ENCODE data around the gene MICU2. TPM values are rescaled to one million over a fixed set of nuclear protein-coding genes. Genes with fewer than 3 reads are reported as not detected.

MICU2 gene
- total RNA-seq, 2 experiments from 2014 or later: 37.5 to 51.3 TPM

DNA sequence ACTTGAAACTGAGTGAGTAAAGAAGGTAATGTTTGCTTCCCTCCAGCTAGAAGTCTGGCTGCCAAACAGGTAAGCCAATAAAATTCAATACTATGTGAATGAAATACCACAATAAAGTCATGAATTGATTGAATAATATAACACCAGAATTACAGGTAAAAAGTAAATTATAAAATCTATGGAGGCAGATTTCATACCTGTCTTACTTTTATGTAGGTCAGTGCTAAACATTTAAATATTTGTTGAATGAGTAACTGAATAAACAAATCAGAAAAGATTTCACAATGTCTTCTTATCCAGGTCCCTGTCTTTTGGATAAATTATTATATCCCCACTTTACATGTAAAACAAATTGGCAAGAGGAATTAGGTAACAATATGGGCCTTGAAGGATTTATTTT lies 62.7 kb downstream of the MICU2 start:
- H3K79me2 ChIP-seq (ENCODE audit: insufficient read depth, low read depth, low read length): 0 out of 2 replicates have a peak, but pooled peaks cover 3% of the 10 kb centered on the region
- H3K4me3 ChIP-seq (ENCODE audit: low read depth, low read length, poor library complexity, severe bottlenecking): no peak overlapping the region
- intact Hi-C loops (cut with micrococcal nuclease; ENCODE audit: unreplicated experiment): no loop called here
- no peak overlapping the region for H3K4me2 ChIP-seq (ENCODE audit: low read length)
- no peaks in the 10 kb centered on the region for H3K9me2 ChIP-seq (ENCODE audit: insufficient read depth, low read length)
- no TSS peak for BruUV-seq (replicated peaks)
- no peak for DNase-seq (ENCODE audit: low spot score)
- H3K36me3 ChIP-seq (ENCODE audit: insufficient read depth, low read length): peaks cover 15% of the 10 kb centered on the region; the same call in 1 of the 2 replicates
- no peaks in the 10 kb centered on the region for H4K20me1 ChIP-seq (ENCODE audit: insufficient read depth, low read length)
- no peaks in the 10 kb centered on the region for H3K9me3 ChIP-seq (ENCODE audit: low read length)
- H2AFZ ChIP-seq (ENCODE audit: low read length): no peak overlapping the region
- H3K27ac ChIP-seq (ENCODE audit: low read depth, low read length, poor library complexity, severe bottlenecking): no peak overlapping the region
- POLR2A ChIA-PET: interaction anchor here (0.7 to 1.8 kb wide), 2 partner anchors 8 to 264 kb away, joined by 3 to 5 read pairs; no protein-coding TSS in a partner anchor
- CTCF ChIA-PET (ENCODE audit: unreplicated experiment): no interaction called here
- TF ChIP-seq, protein P1, sequence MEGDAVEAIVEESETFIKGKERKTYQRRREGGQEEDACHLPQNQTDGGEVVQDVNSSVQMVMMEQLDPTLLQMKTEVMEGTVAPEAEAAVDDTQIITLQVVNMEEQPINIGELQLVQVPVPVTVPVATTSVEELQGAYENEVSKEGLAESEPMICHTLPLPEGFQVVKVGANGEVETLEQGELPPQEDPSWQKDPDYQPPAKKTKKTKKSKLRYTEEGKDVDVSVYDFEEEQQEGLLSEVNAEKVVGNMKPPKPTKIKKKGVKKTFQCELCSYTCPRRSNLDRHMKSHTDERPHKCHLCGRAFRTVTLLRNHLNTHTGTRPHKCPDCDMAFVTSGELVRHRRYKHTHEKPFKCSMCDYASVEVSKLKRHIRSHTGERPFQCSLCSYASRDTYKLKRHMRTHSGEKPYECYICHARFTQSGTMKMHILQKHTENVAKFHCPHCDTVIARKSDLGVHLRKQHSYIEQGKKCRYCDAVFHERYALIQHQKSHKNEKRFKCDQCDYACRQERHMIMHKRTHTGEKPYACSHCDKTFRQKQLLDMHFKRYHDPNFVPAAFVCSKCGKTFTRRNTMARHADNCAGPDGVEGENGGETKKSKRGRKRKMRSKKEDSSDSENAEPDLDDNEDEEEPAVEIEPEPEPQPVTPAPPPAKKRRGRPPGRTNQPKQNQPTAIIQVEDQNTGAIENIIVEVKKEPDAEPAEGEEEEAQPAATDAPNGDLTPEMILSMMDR (conservative IDR thresholded peaks at IDR 0.05; ENCODE audit: low read length): no peak
- no peak for TF ChIP-seq EZH2phosphoT487 (IDR thresholded peaks at IDR 0.05; ENCODE audit: borderline replicate concordance, low read depth, low read length)
- no peaks in the 10 kb centered on the region for H3K4me1 ChIP-seq (ENCODE audit: insufficient read depth, low read length, poor library complexity, severe bottlenecking)

DNA sequence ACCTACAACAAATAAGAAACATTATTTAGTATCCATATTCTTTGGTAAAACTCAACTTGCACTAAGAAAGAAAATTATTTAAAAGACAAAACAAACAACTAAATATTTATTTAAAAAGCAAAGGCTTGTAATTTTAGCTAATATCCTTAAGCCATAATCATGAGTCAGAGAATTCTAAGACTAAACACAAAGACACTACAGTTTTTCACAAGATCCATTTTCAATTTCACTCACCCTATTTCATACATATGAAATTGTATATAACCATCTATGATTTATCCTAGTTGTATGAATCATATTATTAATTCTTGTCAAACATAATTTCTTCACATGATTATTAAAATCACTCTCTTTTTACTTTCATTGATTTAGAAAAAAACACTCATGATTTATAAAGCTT lies 64.3 kb downstream of the MICU2 start:
- Histone ChIP-seq H2AFZ (ENCODE audit: low read length) (no peak overlapping the region), H4K20me1 (ENCODE audit: insufficient read depth, low read length) (no peaks in the 10 kb centered on the region), H3K9me3 (ENCODE audit: low read length) (no peaks in the 10 kb centered on the region), H3K4me1 (ENCODE audit: insufficient read depth, low read length, poor library complexity, severe bottlenecking) (no peaks in the 10 kb centered on the region), H3K79me2 (ENCODE audit: insufficient read depth, low read depth, low read length) (0 out of 2 replicates have a peak, but pooled peaks cover 3% of the 10 kb centered on the region), H3K9me2 (ENCODE audit: insufficient read depth, low read length) (no peaks in the 10 kb centered on the region), H3K36me3 (ENCODE audit: insufficient read depth, low read length) (peaks cover 10% of the 10 kb centered on the region; the same call in 1 of the 2 replicates), H3K27ac (ENCODE audit: low read depth, low read length, poor library complexity, severe bottlenecking) (no peak overlapping the region), H3K4me3 (ENCODE audit: low read depth, low read length, poor library complexity, severe bottlenecking) (no peak overlapping the region), H3K4me2 (ENCODE audit: low read length) (no peak overlapping the region)
- CTCF ChIA-PET (ENCODE audit: unreplicated experiment): no interaction called here
- intact Hi-C loops (cut with micrococcal nuclease; ENCODE audit: unreplicated experiment): no loop called here
- TF ChIP-seq EZH2phosphoT487 (IDR thresholded peaks at IDR 0.05; ENCODE audit: borderline replicate concordance, low read depth, low read length): no peak
- TF ChIP-seq, protein P1 (conservative IDR thresholded peaks at IDR 0.05; ENCODE audit: low read length): no peak
- BruUV-seq (replicated peaks): no TSS peak
- DNase-seq (ENCODE audit: low spot score): no peak
- POLR2A ChIA-PET: interaction anchor here (1.8 kb wide), 1 partner anchor 10 kb away, joined by 5 read pairs; no protein-coding TSS in a partner anchor

DNA sequence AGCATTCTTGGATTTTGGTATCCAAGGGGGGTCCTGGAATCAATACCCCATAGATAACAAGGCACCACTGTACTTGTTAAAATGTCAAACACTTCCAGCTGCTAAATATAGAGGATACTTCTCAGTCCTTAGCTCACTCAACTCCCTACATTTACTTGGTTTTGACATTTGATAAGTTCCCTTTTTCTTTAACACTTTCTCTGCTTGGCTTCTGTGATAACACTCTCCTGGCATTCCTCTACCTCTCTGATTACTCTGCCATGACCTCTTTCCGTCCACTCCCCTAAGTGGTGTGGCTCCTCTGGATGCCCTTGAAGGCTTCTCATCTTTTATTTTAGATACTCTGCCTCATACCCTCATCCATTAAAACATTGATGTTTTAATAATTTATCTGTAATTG lies 65.2 kb downstream of the MICU2 start:
- no TSS peak for BruUV-seq (replicated peaks)
- intact Hi-C loops (cut with micrococcal nuclease; ENCODE audit: unreplicated experiment): no loop called here
- no peak for DNase-seq (ENCODE audit: low spot score)
- H4K20me1 ChIP-seq (ENCODE audit: insufficient read depth, low read length): no peaks in the 10 kb centered on the region
- no peak overlapping the region for H3K4me3 ChIP-seq (ENCODE audit: low read depth, low read length, poor library complexity, severe bottlenecking)
- no peak overlapping the region for H3K4me2 ChIP-seq (ENCODE audit: low read length)
- H2AFZ ChIP-seq (ENCODE audit: low read length): no peak overlapping the region
- ChIA-PET POLR2A (no interaction called here), CTCF (ENCODE audit: unreplicated experiment) (no interaction called here)
- H3K27ac ChIP-seq (ENCODE audit: low read depth, low read length, poor library complexity, severe bottlenecking): no peak overlapping the region
- no peaks in the 10 kb centered on the region for H3K9me3 ChIP-seq (ENCODE audit: low read length)
- TF ChIP-seq, protein P1 (conservative IDR thresholded peaks at IDR 0.05; ENCODE audit: low read length): no peak
- no peak for TF ChIP-seq EZH2phosphoT487 (IDR thresholded peaks at IDR 0.05; ENCODE audit: borderline replicate concordance, low read depth, low read length)
- H3K36me3 ChIP-seq (ENCODE audit: insufficient read depth, low read length): peaks cover 18% of the 10 kb centered on the region; the same call in 1 of the 2 replicates
- H3K4me1 ChIP-seq (ENCODE audit: insufficient read depth, low read length, poor library complexity, severe bottlenecking): no peaks in the 10 kb centered on the region
- no peaks in the 10 kb centered on the region for H3K9me2 ChIP-seq (ENCODE audit: insufficient read depth, low read length)
- H3K79me2 ChIP-seq (ENCODE audit: insufficient read depth, low read depth, low read length): 0 out of 2 replicates have a peak, but pooled peaks cover 3% of the 10 kb centered on the region

Measured in OCI-LY7 (cell line).